ENCODE measurements around the gene CUL2.
"Not testable (repeated sequence)": the region's sequence is repeated elsewhere in the genome, so short reads cannot be mapped to it uniquely, and the experiment has no call there.

The CUL2 gene

DNA sequence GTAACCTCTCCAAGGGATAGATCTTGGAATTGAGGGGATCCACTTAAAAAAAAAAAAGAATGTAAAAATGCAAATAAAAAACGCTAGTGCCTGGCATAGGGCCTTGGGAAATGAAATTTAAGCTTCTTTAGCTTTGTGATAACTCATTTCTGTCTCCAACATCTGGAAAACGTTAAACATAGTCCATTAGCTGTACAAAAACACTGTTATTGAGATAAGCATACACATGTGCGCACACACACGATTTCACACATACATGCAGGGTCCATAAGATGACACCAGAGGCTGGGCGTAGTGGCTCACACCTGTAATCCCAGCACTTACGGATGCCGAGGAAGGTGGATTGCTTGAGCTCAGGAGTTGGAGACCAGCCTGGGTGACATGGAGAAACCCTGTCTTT lies 13.7 kb upstream of the CUL2 start:
- H3K36me3 Mint-ChIP-seq (ENCODE audit: low read depth), result no peaks in the 10 kb centered on the region
- intact Hi-C loops (cut with micrococcal nuclease), result no loop called here
- peaks cover 8% of the 10 kb centered on the region for H3K27me3 Mint-ChIP-seq
- no peak overlapping the region for H3K27ac Mint-ChIP-seq
- H3K9me3 Mint-ChIP-seq, result no peaks in the 10 kb centered on the region
- no peaks in the 10 kb centered on the region for H3K4me1 Mint-ChIP-seq (ENCODE audit: low read depth)
- no peak overlapping the region for H3K4me3 Mint-ChIP-seq

DNA sequence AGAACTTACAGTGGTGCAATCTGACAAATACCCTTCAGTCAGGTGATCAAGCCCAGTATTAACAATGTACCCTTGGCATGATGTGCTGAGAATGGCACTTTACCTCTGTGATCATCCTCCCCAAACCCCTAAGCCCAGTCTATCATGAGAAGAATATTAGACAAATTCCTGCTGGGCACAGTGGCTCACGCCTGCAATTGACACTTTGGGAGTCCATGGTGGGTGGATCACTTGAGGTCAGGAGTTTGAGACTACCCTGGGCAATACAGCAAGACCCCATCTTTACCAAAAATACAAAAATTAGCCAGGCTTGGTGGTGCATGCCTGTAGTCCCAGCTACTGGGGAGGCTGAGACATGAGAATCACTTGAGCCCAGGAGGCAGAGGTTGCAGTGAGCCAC lies 7.4 kb upstream of the CUL2 start:
- intact Hi-C loops (cut with micrococcal nuclease), result no loop called here
- Mint-ChIP-seq H3K27me3 (peaks cover 26% of the 10 kb centered on the region), H3K36me3 (ENCODE audit: low read depth) (no peaks in the 10 kb centered on the region)

GRCh38 chr10:35096312-35096711 lies 6.2 kb upstream of the CUL2 start:
- H3K4me3 Mint-ChIP-seq, result no peak overlapping the region
- intact Hi-C loops (cut with micrococcal nuclease), result no loop called here
- H3K27ac Mint-ChIP-seq, result no peak overlapping the region
- peaks cover 26% of the 10 kb centered on the region for H3K27me3 Mint-ChIP-seq
- H3K36me3 Mint-ChIP-seq (ENCODE audit: low read depth), result no peaks in the 10 kb centered on the region
- peaks cover 10% of the 10 kb centered on the region for H3K4me1 Mint-ChIP-seq (ENCODE audit: low read depth)
- no peaks in the 10 kb centered on the region for H3K9me3 Mint-ChIP-seq

More for the DNA sequence above, 7.4 kb upstream of the CUL2 start:
- Mint-ChIP-seq H3K4me1 (ENCODE audit: low read depth) (peaks cover 8% of the 10 kb centered on the region), H3K27ac (no peak overlapping the region), H3K9me3 (no peaks in the 10 kb centered on the region), H3K4me3 (no peak overlapping the region)

- Mint-ChIP-seq H3K9me3 (no peaks in the 10 kb centered on the region), H3K36me3 (ENCODE audit: low read depth) (no peaks in the 10 kb centered on the region), H3K4me1 (ENCODE audit: low read depth) (peaks cover 32% of the 10 kb centered on the region), H3K27me3 (peaks cover 17% of the 10 kb centered on the region), H3K27ac (peak overlapping the region; percentile 45), H3K4me3 (no peak overlapping the region)
- intact Hi-C loops (cut with micrococcal nuclease), result no loop called here
Observed at GRCh38 chr10:35092851-35093250, 2.7 kb upstream of the CUL2 start.

DNA sequence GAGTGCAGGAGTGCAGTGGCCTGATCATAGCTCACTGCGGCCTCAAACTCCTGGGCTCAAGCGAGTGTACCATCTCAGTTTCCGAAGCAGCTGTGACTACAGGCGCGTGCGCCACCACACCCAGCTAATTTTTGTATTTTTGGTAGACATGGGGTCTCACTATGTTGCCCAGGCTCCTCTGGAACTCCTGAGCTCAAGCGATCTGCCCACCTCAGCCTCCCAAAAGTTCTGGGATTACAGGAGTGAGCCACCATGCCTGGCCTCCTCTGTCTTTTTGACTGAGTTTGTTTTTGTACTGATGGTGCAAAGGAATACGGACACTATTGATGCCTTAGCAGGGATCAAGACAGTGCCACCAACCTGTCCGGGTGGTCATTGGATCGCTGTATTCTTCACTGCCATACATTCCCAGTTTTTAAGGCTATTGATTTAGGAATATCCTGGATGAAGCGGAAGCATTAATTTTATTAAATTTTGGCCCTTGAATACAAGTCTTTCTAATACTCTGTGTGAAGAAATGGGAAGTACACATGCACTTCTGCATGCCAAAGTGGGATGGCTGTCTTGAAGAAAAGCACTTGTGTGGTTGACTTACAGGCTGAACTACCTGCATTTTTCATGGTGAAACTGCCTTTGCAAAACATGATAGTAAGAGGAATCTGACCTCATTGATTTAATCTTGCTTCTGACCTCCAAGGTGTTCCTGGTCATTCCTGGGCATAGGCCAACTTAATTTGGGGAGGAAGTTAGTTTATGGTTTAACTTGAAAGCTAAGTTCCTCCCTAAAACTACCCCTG lies 2.1 kb upstream of the CUL2 start:
- peak overlapping the region; percentile 88 for H3K27ac Mint-ChIP-seq
- no peak overlapping the region for H3K4me3 Mint-ChIP-seq
- peaks cover 6% of the 10 kb centered on the region for H3K36me3 Mint-ChIP-seq (ENCODE audit: low read depth)
- H3K4me1 Mint-ChIP-seq (ENCODE audit: low read depth), result peaks cover 39% of the 10 kb centered on the region
- H3K27me3 Mint-ChIP-seq, result peaks cover 14% of the 10 kb centered on the region
- intact Hi-C loops (cut with micrococcal nuclease), result no loop called here
- no peaks in the 10 kb centered on the region for H3K9me3 Mint-ChIP-seq

GRCh38 chr10:35089611-35090161 lies 455 bp downstream of the CUL2 start:
- intact Hi-C loops (cut with micrococcal nuclease), result no loop called here
- no peaks in the 10 kb centered on the region for H3K9me3 Mint-ChIP-seq
- H3K4me1 Mint-ChIP-seq (ENCODE audit: low read depth), result peaks cover 52% of the 10 kb centered on the region
- peak overlapping the region; percentile 85 for H3K4me3 Mint-ChIP-seq
- H3K27me3 Mint-ChIP-seq, result no peaks in the 10 kb centered on the region
- H3K27ac Mint-ChIP-seq, result peak overlapping the region; percentile 88
- H3K36me3 Mint-ChIP-seq (ENCODE audit: low read depth), result peaks cover 13% of the 10 kb centered on the region

DNA sequence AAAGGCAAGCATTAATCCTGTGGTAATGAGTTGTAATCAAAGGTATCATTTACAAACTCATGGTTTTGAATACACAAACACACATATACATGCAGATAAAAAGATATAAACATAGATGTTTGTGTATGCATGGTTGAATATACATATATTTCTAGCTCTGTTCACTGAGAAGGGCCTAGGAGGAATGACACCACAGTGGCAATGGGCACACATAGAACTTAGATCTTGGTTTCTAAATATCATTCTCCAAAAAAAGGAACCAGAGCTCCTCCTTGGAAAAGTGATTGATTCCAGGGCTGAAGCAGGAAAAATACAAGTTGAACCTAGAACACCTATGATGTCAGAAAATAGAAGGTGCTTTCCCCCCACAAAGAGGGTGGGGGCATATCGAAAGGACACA lies 6.9 kb downstream of the CUL2 start:
- H3K27ac Mint-ChIP-seq, result no peak overlapping the region
- no peaks in the 10 kb centered on the region for H3K27me3 Mint-ChIP-seq
- peaks cover 9% of the 10 kb centered on the region for H3K9me3 Mint-ChIP-seq
- no peak overlapping the region for H3K4me3 Mint-ChIP-seq
- intact Hi-C loops (cut with micrococcal nuclease), result no loop called here
- peaks cover 33% of the 10 kb centered on the region for H3K36me3 Mint-ChIP-seq (ENCODE audit: low read depth)
- H3K4me1 Mint-ChIP-seq (ENCODE audit: low read depth), result peaks cover 31% of the 10 kb centered on the region

DNA sequence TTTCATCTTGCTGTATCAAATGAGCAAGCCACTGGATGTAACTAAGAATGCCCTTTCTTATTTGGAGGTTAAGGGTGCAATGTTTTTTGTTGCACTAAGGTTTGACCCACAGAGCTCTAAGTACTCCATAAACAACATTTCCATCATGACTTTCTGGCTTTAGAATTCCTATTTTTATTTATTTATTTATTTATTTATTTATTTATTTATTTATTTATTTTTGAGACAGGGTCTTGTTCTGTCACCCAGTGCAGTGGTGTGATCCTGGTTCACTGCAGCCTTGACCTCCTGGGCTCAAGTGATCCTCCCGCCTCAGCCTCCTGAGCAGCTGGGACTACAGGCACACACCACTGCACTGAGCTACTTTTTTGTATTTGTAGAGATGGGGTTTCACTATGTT lies 9.9 kb downstream of the CUL2 start:
- H3K9me3 Mint-ChIP-seq; H3K27ac Mint-ChIP-seq; intact Hi-C loops (cut with micrococcal nuclease); H3K27me3 Mint-ChIP-seq; H3K4me1 Mint-ChIP-seq (ENCODE audit: low read depth); H3K4me3 Mint-ChIP-seq: not testable (repeated sequence)
- H3K36me3 Mint-ChIP-seq (ENCODE audit: low read depth), result peaks cover 33% of the 10 kb centered on the region

DNA sequence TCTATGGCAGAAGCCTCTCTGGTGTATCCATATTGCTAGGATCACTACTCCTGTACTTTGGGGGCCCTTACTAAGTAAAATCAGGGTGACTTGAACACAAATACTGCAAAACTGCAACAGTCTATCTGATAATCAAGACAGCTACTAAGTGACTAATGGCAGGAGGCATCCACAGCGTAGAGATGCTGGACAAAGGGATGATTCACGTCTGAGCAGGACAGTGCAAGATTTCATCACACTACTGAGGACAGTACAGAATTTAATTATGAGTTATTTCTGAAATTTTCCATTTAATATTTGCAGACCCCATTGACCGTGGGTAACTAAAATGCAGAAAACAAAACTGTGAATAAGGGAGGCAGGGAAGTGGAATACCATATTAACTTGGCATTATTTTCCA lies 10.4 kb downstream of the CUL2 start:
- peaks cover 7% of the 10 kb centered on the region for H3K4me1 Mint-ChIP-seq (ENCODE audit: low read depth)
- H3K4me3 Mint-ChIP-seq, result no peak overlapping the region
- peaks cover 9% of the 10 kb centered on the region for H3K9me3 Mint-ChIP-seq
- intact Hi-C loops (cut with micrococcal nuclease), result no loop called here
- H3K36me3 Mint-ChIP-seq (ENCODE audit: low read depth), result peaks cover 38% of the 10 kb centered on the region
- no peak overlapping the region for H3K27ac Mint-ChIP-seq
- H3K27me3 Mint-ChIP-seq, result no peaks in the 10 kb centered on the region

GRCh38 chr10:35079265-35079664 lies 10.9 kb downstream of the CUL2 start:
- Mint-ChIP-seq H3K9me3 (peaks cover 9% of the 10 kb centered on the region), H3K27me3 (no peaks in the 10 kb centered on the region)

GRCh38 chr10:35075228-35075627 lies 14.9 kb downstream of the CUL2 start:
- Mint-ChIP-seq H3K4me1 (ENCODE audit: low read depth) (peaks cover 7% of the 10 kb centered on the region), H3K4me3 (no peak overlapping the region), H3K36me3 (ENCODE audit: low read depth) (peaks cover 34% of the 10 kb centered on the region), H3K27me3 (no peaks in the 10 kb centered on the region), H3K9me3 (no peaks in the 10 kb centered on the region), H3K27ac (no peak overlapping the region)
- intact Hi-C loops (cut with micrococcal nuclease), result no loop called here

More at GRCh38 chr10:35079265-35079664, 10.9 kb downstream of the CUL2 start:
- Mint-ChIP-seq H3K4me1 (ENCODE audit: low read depth) (peaks cover 10% of the 10 kb centered on the region), H3K4me3 (no peak overlapping the region), H3K36me3 (ENCODE audit: low read depth) (peaks cover 43% of the 10 kb centered on the region), H3K27ac (no peak overlapping the region)
- intact Hi-C loops (cut with micrococcal nuclease), result no loop called here

DNA sequence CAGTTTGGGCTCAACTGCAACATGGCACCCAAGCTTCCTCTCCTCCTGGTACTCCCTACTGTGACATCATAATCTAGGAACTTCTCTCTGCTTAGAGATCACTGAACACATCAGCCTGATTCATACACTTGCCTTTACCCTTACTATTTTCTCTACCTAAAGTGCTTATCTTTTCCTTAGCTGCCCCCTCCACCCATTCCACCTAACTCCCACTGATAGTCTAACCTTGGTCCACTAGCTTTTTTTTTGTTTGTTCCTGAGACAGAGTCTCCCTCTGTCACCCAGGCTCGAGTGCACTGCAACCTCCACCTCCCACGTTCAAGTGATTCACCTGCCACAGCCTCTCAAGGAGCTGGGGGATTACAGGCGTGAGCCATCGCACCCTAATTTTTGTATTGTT lies 15.9 kb downstream of the CUL2 start:
- Mint-ChIP-seq H3K36me3 (ENCODE audit: low read depth) (peaks cover 41% of the 10 kb centered on the region), H3K4me1 (ENCODE audit: low read depth) (peaks cover 7% of the 10 kb centered on the region), H3K27me3 (no peaks in the 10 kb centered on the region), H3K9me3 (no peaks in the 10 kb centered on the region), H3K4me3 (no peak overlapping the region), H3K27ac (no peak overlapping the region)
- intact Hi-C loops (cut with micrococcal nuclease), result no loop called here

DNA sequence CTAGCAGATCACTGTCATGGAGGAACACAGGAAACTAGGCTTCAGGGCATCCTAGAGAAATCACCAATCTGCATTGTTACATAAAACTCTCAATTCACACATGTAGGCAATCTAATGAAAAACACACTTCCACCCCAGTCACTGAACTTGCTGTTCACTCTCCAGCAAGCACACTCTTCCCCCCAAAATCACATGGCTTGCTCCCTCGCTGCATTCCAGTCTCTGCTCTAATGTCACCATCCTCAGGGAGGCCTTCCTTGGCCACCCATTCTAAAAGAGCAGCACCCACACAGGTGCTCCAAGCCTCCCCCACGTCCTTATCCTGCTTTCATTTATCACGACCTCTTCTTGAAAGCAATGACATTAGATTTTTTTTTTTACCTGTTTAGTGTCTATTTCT lies 19.6 kb downstream of the CUL2 start:
- H3K9me3 Mint-ChIP-seq, result no peaks in the 10 kb centered on the region
- H3K27me3 Mint-ChIP-seq, result no peaks in the 10 kb centered on the region
- H3K27ac Mint-ChIP-seq, result no peak overlapping the region
- H3K4me1 Mint-ChIP-seq (ENCODE audit: low read depth), result peaks cover 7% of the 10 kb centered on the region
- intact Hi-C loops (cut with micrococcal nuclease), result no loop called here
- H3K4me3 Mint-ChIP-seq, result no peak overlapping the region
- peaks cover 69% of the 10 kb centered on the region for H3K36me3 Mint-ChIP-seq (ENCODE audit: low read depth)

GRCh38 chr10:35063837-35064454 lies 26.2 kb downstream of the CUL2 start:
- no peak overlapping the region for H3K27ac Mint-ChIP-seq
- H3K36me3 Mint-ChIP-seq (ENCODE audit: low read depth), result peaks cover 82% of the 10 kb centered on the region
- no peaks in the 10 kb centered on the region for H3K9me3 Mint-ChIP-seq
- no peak overlapping the region for H3K4me3 Mint-ChIP-seq
- H3K27me3 Mint-ChIP-seq, result no peaks in the 10 kb centered on the region
- H3K4me1 Mint-ChIP-seq (ENCODE audit: low read depth), result no peaks in the 10 kb centered on the region
- intact Hi-C loops (cut with micrococcal nuclease), result no loop called here

Measured in dendritic cell treated with granulocyte-macrophage colony-stimulating factor and Interleukin-4, amounts not matched to agents 40 ng/mL and 50 ng/mL, for 4 days (primary cell).